NCI-H510A (cell line): ENCODE data around the gene EPB41L3.

Source experiments
- DNase-seq: peaks from one replicate; lab custom pipeline; 2025; lab: John Stamatoyannopoulos, UW

The EPB41L3 gene

DNA sequence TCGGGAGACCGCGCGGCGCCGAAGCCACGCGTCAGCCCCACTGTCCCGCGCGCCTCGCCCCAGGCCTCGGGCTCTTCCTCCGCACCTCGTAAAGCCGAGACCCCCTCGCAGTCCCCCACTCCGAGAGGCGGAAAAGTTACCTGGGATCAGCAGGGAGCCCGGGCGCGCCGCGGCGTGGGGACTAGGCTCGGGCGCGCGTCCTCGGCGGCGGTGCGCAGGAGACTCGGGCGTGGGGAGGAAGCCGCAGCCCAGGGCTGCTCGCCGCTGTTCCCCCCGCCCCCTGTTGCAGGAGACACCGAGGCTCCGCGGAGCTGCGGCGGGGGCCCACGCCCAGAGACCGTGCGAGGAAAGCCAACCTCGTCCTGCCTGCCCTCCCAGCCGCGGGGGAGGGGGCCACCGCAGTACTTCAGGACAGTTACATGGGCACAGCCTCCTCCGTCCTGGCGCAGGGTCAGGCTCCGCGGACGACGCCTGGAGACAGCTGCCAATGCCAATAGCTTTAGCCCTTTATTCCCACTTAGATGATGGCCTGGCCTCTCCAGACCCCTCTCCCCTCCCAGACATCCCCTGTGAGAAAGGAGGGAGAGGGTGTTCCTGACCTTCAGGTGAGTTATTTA is at the start of gene EPB41L3:
EPB41L3 (minus strand) TSS at position 225 of the 617 bp plus-strand sequence. CDS start 54,814 bp downstream, outside the sequence.
- peak; percentile 4 for DNase-seq

DNA sequence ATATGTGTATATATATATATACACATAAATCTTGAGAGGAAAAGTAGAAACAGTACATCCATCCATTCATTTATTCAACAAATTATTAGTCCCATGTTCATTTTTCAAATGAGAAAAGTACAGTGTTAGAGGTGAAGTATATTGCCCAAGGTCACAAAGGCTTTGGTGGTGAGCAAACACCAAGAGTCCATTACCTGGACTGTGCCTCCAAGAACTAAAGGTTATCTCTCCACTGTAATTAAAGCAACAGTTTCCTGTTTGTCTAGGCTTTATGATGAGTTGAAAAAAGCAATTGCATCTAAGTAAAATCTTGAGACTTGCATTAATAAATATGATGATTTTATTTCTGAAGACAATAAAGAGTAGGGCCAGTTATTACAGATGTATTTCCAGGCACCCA is 44.7 kb upstream of the EPB41L3 start:
- no peak for DNase-seq

DNA sequence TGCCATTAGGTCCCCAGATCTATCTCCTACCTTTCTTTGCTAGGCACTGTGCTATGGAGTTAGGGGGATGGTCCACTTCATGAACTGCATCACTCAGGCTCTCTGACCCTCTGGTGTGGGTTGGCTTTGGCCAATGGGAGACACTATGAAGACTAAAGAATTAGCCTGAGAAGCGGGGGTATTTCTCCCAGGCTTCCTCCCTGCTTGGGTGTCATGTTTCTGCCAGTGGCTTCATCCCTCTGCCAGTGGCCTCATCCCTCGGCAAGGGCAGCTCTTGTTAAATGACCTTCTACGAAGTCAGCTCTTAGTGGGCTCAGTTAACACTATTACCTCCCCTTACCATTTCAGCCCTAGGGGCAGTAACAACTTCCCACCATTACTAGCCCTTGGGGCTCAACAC is 41.9 kb upstream of the EPB41L3 start:
- no peak for DNase-seq

DNA sequence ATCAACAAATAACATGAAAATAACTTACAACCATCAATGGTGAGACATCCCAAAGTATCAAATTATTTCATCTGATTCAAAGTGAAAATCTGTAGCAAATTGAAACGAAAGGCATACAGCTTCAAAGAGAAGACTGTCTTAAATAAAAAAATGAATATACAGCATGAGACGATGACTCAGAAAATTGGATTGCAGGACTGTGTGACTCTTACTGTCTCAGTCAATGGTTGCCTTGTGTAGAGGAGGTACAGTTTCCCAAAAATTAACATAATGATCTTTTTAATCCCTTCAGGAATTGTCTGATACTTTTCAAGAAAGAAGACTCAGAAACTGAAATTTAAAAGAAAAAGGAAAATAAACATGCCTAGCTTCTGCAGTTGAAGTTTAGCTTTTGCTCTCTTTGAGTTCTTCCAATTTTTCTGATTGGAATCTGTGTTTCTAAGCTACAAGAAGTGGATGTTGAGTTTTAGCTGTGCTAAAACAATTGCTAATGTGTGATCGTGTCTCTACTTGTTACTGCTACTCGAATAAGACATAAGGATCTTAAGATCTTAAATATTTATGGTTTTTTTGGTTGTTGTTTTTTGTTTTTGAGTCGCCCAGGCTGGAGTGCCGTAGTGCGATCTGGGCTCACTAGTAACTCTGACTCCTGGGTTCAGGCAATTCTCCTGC is 41.1 kb upstream of the EPB41L3 start:
- no peak for DNase-seq

DNA sequence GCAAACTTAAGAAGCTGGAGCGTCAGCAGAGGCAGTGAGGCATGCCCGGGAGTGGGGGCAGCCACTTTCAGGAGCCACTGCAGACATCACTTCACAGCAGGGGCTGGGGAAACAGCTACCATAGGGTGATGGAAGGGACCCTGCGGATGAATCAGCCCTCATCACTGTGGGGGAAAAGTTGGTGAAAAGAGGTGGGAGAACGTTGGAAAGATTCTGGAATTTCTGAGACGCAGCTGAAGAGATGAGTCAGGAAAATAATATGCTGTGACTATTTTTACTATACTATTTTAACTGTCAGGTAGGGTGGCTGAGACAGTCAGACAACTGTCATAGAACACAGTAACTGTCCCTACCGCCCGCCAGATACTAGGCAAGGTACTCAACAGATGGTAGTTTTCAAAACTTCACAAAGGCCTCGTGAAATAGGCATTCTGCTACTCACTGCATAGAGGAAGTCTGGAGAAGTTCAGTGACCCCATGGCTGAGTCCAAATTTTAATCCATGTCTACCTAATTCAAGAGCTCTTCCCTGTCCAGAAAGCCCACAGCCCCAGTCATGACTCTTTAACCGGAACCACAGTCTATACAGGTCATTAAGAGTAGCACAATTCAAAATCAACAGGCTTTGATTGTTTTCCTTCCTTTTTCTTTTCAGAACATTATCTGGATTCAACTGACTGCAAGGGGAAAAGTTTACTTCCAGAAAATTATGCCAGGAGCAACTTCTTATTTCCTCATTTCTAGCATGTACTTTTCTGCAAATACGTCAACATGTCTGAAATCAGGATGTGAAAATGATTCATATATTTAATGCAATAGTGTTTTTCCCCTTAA is 39.3 kb upstream of the EPB41L3 start:
- no peak for DNase-seq

DNA sequence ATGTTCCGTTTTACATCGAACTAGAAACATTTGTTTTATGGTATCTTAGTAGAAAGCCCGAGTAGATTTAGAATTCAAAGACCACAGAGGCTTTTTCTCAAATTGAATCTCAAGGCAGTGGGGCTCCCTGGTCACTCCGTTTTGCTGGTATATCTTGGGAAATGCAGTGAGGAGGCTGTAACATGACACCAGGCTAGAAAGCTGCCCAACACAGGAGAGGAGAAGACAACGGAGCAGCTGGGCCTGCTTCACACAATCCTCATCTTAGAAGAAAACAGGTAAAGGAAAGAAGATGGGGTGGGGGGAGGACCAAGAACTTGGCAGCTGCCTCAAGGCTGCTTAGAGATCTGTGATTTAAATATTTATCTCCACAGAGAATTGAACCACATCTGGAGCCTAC is 38.3 kb upstream of the EPB41L3 start:
- no peak for DNase-seq

DNA sequence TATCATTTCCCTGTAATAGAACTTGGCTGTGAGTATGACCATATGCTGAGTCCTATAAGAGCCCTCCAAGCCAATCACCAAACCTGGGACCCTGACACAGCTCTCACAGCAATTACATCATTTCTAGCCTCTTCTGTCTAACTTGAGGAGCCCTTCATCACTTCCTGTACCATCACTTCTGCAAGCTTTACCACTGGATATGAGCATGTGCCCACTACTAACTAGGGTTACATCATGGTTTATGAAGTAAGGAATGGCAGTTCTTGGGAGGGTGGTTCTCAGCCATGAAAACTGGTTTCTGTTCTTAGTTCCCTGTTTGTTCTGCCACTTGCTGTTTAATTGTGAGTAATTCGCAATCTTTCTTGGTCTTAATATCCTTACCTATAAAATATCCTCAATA is 31.0 kb upstream of the EPB41L3 start:
- DNase-seq = no peak

DNA sequence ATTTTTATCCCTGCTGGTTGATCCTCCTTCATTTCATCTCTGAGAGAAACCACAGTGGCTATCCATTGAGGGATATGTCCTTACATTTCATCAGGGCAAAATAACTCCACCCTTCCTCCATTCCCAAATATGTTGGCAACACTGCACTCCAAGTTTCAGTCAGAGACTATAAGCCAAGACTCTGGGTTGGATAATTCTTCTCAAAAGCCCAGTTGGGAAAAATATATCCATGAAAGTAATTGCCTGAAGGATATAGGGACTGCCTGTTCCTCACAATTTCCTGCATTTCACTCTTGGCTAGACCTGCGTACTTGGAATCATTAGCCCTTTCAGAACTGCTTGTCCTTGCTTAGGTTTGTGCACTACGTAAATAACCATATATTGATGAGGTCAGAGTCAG is 27.9 kb upstream of the EPB41L3 start:
- DNase-seq = no peak

DNA sequence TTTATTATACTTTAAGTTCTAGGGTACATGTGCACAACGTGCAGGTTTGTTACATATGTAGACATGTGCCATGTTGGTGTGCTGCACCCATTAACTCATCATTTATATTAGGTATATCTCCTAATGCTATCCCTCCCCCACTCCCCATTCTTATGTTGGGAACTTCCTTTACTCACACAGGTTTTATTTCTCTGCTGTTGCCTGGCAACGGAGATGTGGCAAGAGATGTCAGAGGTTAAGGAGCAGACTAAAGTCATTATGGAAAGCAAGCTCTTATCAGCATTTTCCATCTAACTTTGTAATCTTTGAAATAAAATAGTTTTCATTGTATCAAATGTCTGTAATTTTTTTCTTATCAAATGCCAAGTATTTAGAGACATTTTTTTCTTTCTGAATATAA is 26.8 kb upstream of the EPB41L3 start:
- DNase-seq = peak; percentile 53

DNA sequence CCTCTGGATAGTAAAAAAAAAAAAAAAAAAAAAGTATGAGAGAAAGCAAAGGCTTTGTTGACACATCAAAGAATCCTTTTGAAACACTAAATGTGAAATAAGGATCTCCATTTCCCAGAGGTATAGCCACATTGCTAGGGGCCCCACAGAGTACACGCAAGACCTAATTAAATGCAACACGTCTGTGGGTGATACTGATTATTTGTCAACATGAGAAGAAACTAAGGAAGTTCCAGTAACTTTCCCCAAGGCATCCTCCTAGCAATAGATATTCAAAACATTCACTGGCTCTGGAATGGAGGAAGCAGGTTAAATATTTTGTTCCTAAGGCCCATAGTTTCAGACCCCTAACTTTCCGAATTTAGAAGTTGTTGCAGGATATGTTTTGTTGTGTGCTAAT is 24.6 kb upstream of the EPB41L3 start:
- DNase-seq = no peak

DNA sequence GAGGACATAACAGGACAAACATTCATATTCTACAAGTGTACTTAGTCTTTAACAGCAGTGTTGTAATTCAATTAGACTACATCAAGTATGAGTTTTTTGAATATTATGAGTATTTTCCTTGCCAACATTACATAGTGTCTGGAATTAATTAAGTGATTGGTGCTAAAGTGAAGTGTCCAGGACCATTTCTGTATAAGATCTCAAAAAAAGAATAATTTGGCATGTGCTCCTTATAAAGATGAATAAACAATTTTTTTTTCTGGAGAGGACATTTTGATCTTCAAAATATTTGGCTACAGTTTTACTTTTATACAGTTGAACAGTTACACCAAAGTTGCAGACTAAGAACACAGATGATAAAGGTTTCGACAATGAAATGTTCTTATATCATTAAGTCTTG is 15.1 kb upstream of the EPB41L3 start:
- no peak for DNase-seq

DNA sequence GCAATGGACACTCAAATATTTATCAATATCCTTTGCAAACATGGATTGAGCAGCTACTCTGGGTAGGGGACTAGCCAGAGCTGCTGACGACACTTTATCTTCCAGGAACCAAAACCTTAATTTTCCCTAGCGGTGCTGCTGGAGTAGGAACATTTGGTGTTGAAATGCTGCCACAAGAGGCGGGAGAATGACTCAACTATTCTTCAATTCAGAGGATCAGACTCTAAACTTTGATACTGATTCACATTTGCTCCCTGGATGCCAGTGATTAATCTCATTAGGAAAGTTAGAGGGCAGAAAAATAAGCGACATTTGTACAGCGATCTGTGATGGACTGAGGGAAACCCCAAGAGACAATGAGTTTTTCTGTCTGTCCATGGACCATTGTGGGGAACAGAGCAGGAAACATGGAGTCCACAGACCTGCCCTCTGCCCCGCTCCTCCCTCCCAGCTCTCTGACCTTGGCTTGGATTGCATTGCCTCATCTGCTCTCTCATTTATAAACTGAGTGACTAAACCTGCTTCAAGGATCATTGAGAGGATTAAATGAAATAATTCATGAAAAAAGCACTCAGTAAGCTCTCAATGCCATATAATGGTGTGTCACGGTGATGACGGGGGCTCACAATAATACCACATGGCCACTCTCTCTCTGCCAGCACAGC is 12.6 kb upstream of the EPB41L3 start:
- DNase-seq = no peak

DNA sequence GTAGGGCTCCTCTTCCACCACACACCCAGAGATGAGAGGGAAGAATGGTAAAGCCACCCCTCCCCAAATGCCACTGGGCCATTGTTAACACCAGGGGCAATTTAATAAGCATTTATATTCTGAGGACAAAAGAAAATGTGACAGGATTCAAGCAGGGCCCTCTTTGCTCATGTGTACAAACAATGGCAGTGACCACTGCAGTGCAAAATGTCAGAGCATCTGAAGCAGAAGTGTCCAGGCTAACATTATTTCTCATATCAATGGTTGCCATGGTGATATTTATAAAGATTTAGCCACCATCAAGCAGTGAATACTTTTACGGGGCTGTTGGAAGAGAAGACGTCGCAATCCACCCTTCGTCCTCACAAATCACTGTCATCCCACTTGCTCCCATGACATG is 10.8 kb upstream of the EPB41L3 start:
- no peak for DNase-seq

DNA sequence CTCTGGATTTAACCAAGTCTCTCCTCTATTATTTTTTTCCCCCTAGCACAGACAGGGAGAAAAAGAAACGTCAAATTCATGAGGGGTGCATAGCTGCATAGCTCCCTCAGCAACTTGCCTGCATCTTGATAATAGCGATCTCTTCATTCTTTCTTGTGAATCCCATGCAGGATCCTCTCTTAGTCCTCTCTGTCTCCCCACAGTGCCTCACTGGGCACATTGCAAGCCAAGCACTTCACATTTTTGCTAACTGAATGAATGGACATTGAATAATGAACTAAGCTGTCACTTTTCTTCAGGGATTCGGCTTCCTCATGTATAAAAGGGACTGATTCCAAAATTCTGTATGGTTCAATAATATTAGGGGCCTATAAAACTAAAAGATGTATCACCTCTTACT is 2.9 kb upstream of the EPB41L3 start:
- peak; percentile 14 for DNase-seq

DNA sequence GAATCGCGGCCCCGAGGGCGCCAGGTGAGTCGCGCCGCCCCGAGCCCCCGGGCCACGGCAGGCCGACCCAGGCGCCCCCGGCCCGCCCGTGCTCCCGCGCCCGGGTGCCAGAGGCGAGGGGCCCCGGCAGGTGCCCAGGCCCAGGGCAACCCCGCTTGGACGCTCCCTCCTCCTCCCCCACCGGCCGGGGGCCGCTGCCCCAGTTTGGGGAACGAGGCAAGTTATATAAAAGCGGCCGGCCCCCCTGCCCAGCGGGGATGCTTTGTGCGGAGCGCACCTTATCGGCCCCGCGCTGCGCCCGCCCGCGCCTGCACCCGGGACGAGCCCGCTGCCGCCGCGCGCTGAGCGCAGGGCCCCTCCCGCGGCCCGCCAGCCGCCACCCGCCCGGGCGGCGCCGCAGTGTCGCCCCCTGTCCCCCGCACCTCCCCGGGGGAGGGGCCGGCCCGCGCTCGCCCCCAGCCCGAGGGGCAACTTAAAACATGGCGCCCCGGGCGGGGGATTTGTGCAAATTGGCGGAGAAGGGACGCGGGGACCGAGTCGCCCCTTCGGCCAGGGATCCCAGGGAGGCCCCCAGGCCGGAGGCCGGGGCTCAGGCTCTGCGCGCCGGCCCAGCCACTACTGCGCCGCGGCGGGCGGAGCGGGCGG is 639 bp downstream of the EPB41L3 start:
- peak; percentile 10 for DNase-seq

DNA sequence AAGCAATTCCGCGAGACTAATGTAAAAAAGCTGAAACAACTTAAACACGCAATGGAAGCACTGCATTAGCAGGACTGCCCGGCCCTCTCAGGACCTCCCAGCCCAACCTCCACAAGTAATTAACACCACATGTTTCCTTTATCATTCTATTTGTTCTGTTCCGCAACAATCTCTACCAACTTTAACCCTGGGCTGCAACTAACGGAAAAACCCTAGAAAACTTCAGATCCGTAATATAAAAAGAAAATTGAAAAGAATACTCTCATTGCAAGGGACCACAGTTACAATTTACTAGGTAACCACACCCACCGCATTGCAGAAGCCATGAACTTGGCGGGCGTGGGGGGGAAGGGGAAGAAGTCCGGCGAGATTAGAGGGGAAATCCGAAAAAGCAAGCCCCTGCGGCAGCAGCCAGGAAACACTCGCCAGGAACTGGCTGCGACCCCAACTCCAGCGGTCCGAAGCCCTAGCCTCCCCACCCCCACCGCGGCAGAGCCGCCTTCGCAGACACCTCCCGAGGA is 1.2 kb downstream of the EPB41L3 start:
- DNase-seq = peak; percentile 4

DNA sequence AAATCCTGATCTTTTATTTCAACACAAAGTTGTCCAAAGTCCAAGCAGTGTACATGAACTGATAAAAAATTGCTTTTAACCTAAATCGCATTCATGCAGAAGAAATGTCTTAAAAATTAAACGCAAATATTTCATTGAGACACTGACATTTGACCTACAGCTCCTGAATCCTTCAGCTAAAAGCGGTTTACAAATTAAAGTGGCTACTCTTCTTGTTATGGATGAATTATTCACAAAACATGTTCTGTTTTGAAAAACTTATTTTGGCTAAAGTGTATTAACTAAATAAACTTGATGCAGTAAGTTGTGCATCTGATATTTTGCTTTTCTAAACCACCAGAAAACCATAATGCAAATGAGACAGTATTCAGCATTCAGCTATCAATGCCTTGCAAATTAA is 2.2 kb downstream of the EPB41L3 start:
- DNase-seq = no peak

DNA sequence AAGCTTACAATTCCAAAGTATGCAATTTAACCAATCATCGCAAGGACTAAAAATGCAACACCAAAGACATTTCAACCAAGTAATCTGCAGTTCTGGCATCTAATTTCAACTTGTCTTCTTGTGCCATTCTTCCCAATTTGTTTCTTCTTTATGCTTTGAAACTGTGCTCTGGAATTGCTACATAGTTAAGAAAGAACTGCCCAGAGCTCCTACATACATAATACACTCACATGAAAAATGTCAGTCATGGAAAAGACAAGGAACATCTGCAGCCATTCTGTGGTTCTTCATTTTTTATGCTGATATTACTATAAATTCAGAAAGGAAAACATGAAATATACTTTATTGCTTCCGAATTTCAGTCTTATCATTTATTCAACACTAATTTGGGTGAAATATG is 4.4 kb downstream of the EPB41L3 start:
- no peak for DNase-seq

DNA sequence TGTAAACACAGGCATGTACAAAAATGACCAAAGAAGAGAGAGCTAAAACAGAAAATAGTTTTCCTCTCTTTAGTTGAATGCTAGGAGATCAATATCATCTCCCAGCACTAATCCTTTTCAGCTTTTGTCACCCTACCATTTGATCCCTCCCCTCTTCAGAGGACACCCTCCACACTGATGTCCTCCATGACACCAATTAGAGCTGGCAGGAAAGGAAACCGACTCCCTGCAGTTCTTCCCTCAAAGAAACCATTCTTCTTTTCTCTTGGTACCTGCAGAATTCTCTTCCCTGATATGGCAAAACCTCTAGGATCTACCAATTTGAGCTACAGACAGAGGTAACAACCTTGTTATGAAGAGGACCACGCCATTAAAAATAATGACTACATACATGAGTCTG is 5.3 kb downstream of the EPB41L3 start:
- DNase-seq = no peak

DNA sequence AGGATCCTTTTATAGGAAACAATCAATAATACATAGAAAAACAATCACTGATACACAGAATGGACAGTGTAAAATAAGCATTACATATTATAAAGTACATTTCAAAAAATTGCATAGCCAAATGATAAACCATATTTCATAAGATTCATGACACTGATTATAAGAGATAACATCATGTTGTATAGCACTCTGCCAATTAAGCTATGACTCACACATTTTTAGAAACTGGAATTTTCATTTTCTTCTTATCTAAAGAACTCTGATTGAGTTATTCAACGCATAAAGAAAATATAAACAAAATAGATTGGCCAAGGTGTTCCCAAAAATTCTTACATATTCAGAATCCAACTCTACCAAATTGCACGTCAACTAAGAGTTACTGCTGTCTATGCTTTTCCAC is 5.9 kb downstream of the EPB41L3 start:
- DNase-seq = no peak

DNA sequence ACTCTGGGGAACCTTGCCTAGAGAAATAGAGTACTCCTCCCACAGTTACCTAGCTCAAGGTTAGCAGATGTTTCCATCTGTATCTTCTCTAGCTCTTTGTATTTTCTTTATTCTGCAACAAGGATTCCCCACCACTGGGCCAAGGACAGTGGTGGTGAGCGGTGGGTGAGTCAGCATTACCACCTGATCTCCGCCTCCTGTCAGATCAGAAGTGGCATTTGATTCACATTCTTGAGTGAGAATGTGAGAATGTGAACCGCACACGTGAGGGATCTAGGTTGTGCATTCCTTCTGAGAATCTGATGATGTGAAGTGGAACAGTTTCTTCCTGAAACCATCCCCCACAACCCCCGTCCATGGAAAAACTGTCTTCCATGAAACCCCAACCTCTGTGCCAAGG is 9.0 kb downstream of the EPB41L3 start:
- no peak for DNase-seq

DNA sequence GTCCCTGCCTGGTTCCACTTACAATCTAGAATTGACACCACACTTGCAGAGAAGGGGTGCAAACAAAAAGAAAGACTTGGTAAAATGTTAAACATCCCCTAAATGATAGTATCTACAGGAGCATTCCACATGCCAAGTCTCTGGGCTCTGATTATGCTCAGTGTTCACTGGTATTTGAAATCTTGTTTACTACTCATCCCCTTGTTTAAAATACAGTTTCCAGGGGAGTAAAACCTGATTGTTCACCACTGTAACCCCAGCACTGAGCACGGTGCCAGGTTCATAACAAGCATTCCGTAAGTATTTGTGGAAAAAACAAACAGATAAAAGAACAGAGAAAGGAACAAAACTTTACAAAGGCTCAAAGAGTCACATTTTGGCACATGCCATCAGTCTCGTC is 11.7 kb downstream of the EPB41L3 start:
- DNase-seq = no peak
